ENCODE results near the gene GFPT2. TPM values are rescaled to one million over a fixed set of nuclear protein-coding genes. Genes with fewer than 3 reads are reported as not detected.

Gene GFPT2
- polyA plus RNA-seq, 2 of the 4 experiments (the other 2 are of a cell fraction) = 24.4 to 38.0 TPM

DNA sequence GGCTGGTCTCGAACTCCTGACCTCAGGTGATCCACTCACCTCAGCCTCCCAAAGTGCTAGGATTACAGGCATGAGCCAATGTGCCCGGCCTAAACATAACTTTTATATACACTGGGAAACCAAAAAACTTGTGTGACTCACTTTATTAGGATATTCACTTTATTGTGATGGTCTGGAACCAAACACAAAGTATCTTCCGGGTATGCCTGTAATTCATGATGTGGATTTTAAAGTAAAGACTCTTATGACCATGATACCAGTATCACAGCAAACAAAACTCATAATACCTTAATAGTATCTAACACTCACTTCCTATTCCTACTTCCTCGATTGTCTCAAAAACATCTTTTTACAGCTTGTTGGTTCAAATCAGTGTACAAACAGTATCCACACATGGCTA is 12.7 kb upstream of the GFPT2 start:
- WGBS (ENCODE audit: missing lambda C conversion rate) = 83% methylated on average over 4 of the region's 4 CpGs
- no peak for TF ChIP-seq RCOR1 (IDR thresholded peaks at IDR 0.05; ENCODE audit: low read depth, low read length)
- TF ChIP-seq, protein P1, sequence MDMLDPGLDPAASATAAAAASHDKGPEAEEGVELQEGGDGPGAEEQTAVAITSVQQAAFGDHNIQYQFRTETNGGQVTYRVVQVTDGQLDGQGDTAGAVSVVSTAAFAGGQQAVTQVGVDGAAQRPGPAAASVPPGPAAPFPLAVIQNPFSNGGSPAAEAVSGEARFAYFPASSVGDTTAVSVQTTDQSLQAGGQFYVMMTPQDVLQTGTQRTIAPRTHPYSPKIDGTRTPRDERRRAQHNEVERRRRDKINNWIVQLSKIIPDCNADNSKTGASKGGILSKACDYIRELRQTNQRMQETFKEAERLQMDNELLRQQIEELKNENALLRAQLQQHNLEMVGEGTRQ (IDR thresholded peaks at IDR 0.05) = no peak
- TF ChIP-seq RAD21 (conservative IDR thresholded peaks at IDR 0.05 in 1 of 2, IDR thresholded peaks at IDR 0.05 in 1 of 2) = no peak
- TF ChIP-seq CBX8 (IDR thresholded peaks at IDR 0.05) = no peak
- TF ChIP-seq FOSL2 (IDR thresholded peaks at IDR 0.05) = no peak
- no peak for TF ChIP-seq FOSL2 (CRISPR knock-in tag; IDR thresholded peaks at IDR 0.05)
- no peak for TF ChIP-seq HEYL (CRISPR knock-in tag; IDR thresholded peaks at IDR 0.05)
- TF ChIP-seq MAZ (IDR thresholded peaks at IDR 0.05; ENCODE audit: borderline replicate concordance, low read depth, low read length) = no peak
- TF ChIP-seq, protein P2, sequence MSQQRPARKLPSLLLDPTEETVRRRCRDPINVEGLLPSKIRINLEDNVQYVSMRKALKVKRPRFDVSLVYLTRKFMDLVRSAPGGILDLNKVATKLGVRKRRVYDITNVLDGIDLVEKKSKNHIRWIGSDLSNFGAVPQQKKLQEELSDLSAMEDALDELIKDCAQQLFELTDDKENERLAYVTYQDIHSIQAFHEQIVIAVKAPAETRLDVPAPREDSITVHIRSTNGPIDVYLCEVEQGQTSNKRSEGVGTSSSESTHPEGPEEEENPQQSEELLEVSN (IDR thresholded peaks at IDR 0.05; ENCODE audit: borderline replicate concordance, low read depth) = no peak
- no peak for TF ChIP-seq KDM5A (IDR thresholded peaks at IDR 0.05)
- TF ChIP-seq BHLHE40 (IDR thresholded peaks at IDR 0.05; ENCODE audit: low read depth, low read length) = no peak
- DNase-seq (ENCODE audit: low read depth in 1 of 2, low spot score in 1 of 2) (no peak), FAIRE-seq (no peak), ATAC-seq (no peak)
- Histone ChIP-seq H3K27ac (no peak overlapping the region), H3K4me1 (no peaks in the 10 kb centered on the region), H3K9me3 (no peaks in the 10 kb centered on the region), H3K4me3 (no peak overlapping the region), H3K4me2 (no peak overlapping the region)
- ChIA-PET POLR2A (no interaction called here), CTCF (no interaction called here)

DNA sequence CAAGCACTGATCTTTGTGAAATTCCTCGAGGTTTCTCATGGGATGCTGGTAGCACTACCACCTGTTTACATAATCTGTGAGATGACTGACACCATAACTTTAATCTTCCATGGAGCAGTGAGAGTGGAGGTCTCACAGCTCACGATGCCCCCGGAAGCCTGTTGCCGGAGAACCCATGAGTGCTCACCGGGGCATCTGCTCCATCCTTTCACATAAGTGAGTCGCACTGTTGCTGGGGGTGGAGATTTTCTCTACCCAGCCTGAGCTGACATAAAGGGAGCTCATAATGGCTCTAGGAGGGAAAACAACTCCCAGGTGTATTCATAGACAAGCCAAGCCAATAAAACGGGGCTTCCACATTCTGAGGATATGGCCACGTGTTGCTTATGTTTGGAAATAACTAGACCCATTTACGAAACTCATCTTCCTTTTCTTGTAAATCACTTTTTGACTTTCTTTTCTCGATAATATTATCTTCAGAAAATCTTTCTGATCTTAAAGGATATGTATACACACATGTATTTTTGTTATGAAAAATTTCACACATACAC is 11.2 kb upstream of the GFPT2 start:
- ATAC-seq (no peak), FAIRE-seq (peak; percentile 70), DNase-seq (ENCODE audit: low read depth in 1 of 2, low spot score in 1 of 2) (no peak)
- Histone ChIP-seq H3K9me3 (no peaks in the 10 kb centered on the region), H3K27ac (no peak overlapping the region), H3K4me2 (no peak overlapping the region), H3K4me3 (no peak overlapping the region), H3K4me1 (no peaks in the 10 kb centered on the region)
- ChIA-PET CTCF (no interaction called here), POLR2A (no interaction called here)
- TF ChIP-seq POLR2A (IDR thresholded peaks at IDR 0.05; ENCODE audit: low read length) (no peak), RNF2 (IDR thresholded peaks at IDR 0.05; ENCODE audit: borderline replicate concordance, low read depth) (no peak)
- 80% methylated on average over 10 of the region's 10 CpGs for WGBS (ENCODE audit: missing lambda C conversion rate)

DNA sequence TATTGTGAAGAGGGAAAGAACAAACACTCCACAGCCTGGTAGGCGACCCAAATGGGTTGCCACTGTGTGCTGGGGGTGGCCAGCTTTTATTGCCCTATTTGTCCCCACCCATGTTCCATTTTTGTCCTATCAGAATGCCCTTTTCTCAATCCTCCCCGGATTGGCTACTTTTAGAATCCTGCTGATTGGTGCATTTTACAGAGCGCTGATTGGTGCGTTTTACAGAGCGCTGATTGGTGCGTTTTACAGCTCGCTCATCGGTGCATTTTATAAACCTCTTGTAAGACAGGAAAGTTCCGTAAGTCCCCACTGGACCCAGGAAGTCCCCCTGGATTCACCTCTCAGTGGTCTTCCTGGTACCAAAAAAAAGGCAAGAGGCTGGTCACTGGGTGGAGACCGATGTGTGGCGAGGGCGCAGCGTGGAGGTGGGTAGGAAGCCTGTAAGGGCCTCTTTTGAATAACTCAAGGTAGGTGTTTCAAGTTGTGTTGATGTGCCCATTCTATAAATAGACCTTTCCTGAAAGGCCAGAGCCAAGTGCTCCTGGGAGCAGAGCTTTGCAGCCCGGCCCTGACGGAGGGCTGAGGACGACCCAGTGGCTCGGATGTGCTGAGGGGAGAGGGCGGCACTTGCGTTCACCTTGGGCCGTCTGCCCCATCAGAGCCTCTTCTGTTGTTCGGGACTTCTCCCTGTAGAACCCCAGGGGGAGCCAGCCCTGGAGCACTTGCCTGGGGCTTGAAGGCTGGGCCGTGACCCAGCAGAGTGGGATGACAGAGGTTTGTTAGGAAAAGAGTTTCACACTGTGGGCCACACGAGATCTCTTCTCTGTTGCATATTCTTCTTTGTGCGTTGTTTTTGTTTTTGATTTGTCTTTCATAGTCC is 7.2 kb upstream of the GFPT2 start:
- no peaks in the 10 kb centered on the region for H3K9me3 ChIP-seq
- H3K4me2 ChIP-seq = no peak overlapping the region
- FAIRE-seq (no peak), DNase-seq (ENCODE audit: low read depth in 1 of 2, low spot score in 1 of 2) (no peak), ATAC-seq (no peak)
- POLR2A ChIA-PET = no interaction called here
- peaks cover 13% of the 10 kb centered on the region; the same call in 2 of the 3 replicates for H3K4me1 ChIP-seq
- 91% methylated on average over 24 of the region's 24 CpGs for WGBS (ENCODE audit: missing lambda C conversion rate)
- CTCF ChIA-PET = interaction anchor here (1.1 to 1.3 kb wide), 3 partner anchors 11 to 45 kb away, joined by 3 to 5 read pairs (median 3); no protein-coding TSS in a partner anchor
- H3K27ac ChIP-seq = no peak overlapping the region
- TF ChIP-seq, protein P3, sequence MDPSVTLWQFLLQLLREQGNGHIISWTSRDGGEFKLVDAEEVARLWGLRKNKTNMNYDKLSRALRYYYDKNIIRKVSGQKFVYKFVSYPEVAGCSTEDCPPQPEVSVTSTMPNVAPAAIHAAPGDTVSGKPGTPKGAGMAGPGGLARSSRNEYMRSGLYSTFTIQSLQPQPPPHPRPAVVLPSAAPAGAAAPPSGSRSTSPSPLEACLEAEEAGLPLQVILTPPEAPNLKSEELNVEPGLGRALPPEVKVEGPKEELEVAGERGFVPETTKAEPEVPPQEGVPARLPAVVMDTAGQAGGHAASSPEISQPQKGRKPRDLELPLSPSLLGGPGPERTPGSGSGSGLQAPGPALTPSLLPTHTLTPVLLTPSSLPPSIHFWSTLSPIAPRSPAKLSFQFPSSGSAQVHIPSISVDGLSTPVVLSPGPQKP (IDR thresholded peaks at IDR 0.05; ENCODE audit: low read depth, low read length) = no peak
- TF ChIP-seq MAFK (IDR thresholded peaks at IDR 0.05; ENCODE audit: partially characterized antibody) = peak; percentile 66
- H3K4me3 ChIP-seq = no peak overlapping the region

DNA sequence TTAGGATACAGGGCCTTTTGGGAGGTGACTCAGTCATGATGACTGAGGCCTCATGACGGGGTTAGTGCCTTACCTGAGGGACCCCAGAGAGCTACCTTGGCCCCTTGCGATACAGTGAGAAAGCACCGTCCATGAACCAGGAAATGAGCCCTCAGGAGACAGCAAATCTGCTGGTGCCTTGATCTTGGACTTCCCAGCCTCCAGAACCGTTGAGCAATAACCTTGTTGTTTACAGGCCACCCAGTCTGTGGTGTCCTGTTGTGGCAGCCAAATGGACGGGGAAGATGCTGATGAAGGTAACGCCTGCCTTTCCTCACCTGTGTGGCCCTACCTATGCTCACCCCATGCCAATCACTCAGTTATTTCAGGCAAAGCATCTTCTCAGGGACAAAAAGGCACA is 5.6 kb upstream of the GFPT2 start:
- Histone ChIP-seq H3K27ac (0 out of 6 replicates have a peak overlapping the region, but pooled peaks of 1 of the 2 experiments have one; percentile 34), H3K9me3 (no peaks in the 10 kb centered on the region), H3K4me1 (peaks cover 13% of the 10 kb centered on the region; the same call in 2 of the 3 replicates), H3K4me3 (no peak overlapping the region), H3K4me2 (no peak overlapping the region; the same call in 2 of the 3 replicates)
- ChIA-PET CTCF (interaction anchor here (1.4 to 2.7 kb wide), 3 partner anchors 30 to 72 kb away, joined by 4 to 13 read pairs (median 5); no protein-coding TSS in a partner anchor), POLR2A (no interaction called here)
- WGBS (ENCODE audit: missing lambda C conversion rate) = 79% methylated on average over 6 of the region's 6 CpGs
- no peak for ATAC-seq
- FAIRE-seq = no peak
- no peak for DNase-seq (ENCODE audit: low read depth in 1 of 2, low spot score in 1 of 2)
- TF ChIP-seq TFCP2L1 (CRISPR knock-in tag; IDR thresholded peaks at IDR 0.05) (no peak), CBX2 (IDR thresholded peaks at IDR 0.05; ENCODE audit: borderline replicate concordance, low read depth) (no peak), HOXB5 (CRISPR knock-in tag; IDR thresholded peaks at IDR 0.05) (no peak), RARB (CRISPR knock-in tag; IDR thresholded peaks at IDR 0.05) (no peak), ZNF302 (CRISPR knock-in tag; IDR thresholded peaks at IDR 0.05) (no peak), ZC3H11A (IDR thresholded peaks at IDR 0.05) (no peak), GATA3 (IDR thresholded peaks at IDR 0.05; ENCODE audit: borderline replicate concordance) (no peak), JUN (IDR thresholded peaks at IDR 0.05) (no peak), SREBF2 (IDR thresholded peaks at IDR 0.05) (no peak), ZSCAN20 (CRISPR knock-in tag; IDR thresholded peaks at IDR 0.05) (no peak)
- TF ChIP-seq, protein P4, sequence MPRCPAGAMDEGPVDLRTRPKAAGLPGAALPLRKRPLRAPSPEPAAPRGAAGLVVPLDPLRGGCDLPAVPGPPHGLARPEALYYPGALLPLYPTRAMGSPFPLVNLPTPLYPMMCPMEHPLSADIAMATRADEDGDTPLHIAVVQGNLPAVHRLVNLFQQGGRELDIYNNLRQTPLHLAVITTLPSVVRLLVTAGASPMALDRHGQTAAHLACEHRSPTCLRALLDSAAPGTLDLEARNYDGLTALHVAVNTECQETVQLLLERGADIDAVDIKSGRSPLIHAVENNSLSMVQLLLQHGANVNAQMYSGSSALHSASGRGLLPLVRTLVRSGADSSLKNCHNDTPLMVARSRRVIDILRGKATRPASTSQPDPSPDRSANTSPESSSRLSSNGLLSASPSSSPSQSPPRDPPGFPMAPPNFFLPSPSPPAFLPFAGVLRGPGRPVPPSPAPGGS (IDR thresholded peaks at IDR 0.05) = no peak
- TF ChIP-seq, protein P5, sequence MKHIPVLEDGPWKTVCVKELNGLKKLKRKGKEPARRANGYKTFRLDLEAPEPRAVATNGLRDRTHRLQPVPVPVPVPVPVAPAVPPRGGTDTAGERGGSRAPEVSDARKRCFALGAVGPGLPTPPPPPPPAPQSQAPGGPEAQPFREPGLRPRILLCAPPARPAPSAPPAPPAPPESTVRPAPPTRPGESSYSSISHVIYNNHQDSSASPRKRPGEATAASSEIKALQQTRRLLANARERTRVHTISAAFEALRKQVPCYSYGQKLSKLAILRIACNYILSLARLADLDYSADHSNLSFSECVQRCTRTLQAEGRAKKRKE (CRISPR knock-in tag; IDR thresholded peaks at IDR 0.05; ENCODE audit: low read depth) = no peak
